Left ventricle myocardium inferior (tissue), 1 donor: ENCODE data around the gene RYR2. TPM values are rescaled to one million over a fixed set of nuclear protein-coding genes. Genes with fewer than 3 reads are reported as not detected.

Experiments
- DNase-seq: peaks from one replicate; pipeline ENCODE4 v3.0.0-alpha.2; 2020
- H3K27ac ChIP-seq: fragments of 200-600 bp; replicated peaks from 2 replicates; pipeline ENCODE4 v1.8.0; 2021
- H3K27me3 ChIP-seq: fragments of 200-600 bp; 2 replicates; pipeline ENCODE4 v1.8.0; 2021; ENCODE audit warnings: low read depth
- H3K36me3 ChIP-seq: fragments of 200-600 bp; 2 replicates; pipeline ENCODE4 v1.8.0; 2021
- H3K4me1 ChIP-seq: fragments of 200-600 bp; 2 replicates; pipeline ENCODE4 v1.8.0; 2021
- H3K4me3 ChIP-seq: fragments of 200-600 bp; 2 replicates; pipeline ENCODE4 v1.8.0; 2021; ENCODE audit warnings: mild to moderate bottlenecking, moderate library complexity
- H3K9me3 ChIP-seq: fragments of 200-600 bp; replicated peaks from 2 replicates; pipeline ENCODE4 v1.8.0; 2021
- intact Hi-C: fragments of 100-400 bp; cut with micrococcal nuclease; formaldehyde crosslinking; loops from one replicate; pipeline ENCODE4 v1.11.0; 2022
- total RNA-seq: library from RNA; stranded (reverse); fragmentation: NEBNext Ultra II Directional; extraction: Animal tissue kit (Norgen Biotek cat#: 25700); gene quantifications from one replicate; pipeline ENCODE4 v1.2.1, GENCODE V29; 2021
- TF ChIP-seq, protein P1 (sequence below): fragments of 200-600 bp; IDR thresholded peaks from 2 replicates; pipeline ENCODE4 v1.8.0; 2021; ENCODE audit warnings: antibody characterized with exemption, mild to moderate bottlenecking, borderline replicate concordance
- donor health status: DM: no; HTN: yes; CAD: no; lungs with severe emphysema.

The RYR2 gene
- total RNA-seq, 1 donor from 2014 or later = 783 TPM

DNA sequence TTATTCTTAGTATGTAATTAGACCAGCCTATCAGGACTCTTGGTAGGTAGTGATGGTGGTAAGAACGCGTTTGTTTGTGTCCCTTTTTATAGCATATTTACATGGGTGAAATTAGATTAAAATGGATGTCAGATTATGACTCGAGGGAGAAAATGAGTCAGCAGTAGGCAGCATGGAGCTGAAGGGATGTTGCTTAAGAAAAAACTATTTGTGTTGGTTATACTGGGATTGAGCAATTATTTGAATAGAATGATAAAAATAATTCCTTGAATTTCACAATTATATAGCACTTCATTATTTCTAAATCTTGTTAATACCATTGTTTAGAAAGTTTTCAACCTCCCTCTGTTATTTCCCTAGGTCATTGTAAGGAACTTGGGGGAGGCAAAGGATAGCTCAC lies 348.8 kb downstream of the RYR2 start:
- no peaks in the 10 kb centered on the region for H3K27me3 ChIP-seq
- H3K9me3 ChIP-seq = no peaks in the 10 kb centered on the region
- no peak overlapping the region for H3K27ac ChIP-seq
- H3K4me3 ChIP-seq = no peak overlapping the region
- DNase-seq = no peak
- H3K36me3 ChIP-seq = peaks cover 34% of the 10 kb centered on the region
- TF ChIP-seq, protein P1, sequence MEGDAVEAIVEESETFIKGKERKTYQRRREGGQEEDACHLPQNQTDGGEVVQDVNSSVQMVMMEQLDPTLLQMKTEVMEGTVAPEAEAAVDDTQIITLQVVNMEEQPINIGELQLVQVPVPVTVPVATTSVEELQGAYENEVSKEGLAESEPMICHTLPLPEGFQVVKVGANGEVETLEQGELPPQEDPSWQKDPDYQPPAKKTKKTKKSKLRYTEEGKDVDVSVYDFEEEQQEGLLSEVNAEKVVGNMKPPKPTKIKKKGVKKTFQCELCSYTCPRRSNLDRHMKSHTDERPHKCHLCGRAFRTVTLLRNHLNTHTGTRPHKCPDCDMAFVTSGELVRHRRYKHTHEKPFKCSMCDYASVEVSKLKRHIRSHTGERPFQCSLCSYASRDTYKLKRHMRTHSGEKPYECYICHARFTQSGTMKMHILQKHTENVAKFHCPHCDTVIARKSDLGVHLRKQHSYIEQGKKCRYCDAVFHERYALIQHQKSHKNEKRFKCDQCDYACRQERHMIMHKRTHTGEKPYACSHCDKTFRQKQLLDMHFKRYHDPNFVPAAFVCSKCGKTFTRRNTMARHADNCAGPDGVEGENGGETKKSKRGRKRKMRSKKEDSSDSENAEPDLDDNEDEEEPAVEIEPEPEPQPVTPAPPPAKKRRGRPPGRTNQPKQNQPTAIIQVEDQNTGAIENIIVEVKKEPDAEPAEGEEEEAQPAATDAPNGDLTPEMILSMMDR = no peak
- H3K4me1 ChIP-seq = peaks cover 7% of the 10 kb centered on the region
- intact Hi-C loops = no loop called here

DNA sequence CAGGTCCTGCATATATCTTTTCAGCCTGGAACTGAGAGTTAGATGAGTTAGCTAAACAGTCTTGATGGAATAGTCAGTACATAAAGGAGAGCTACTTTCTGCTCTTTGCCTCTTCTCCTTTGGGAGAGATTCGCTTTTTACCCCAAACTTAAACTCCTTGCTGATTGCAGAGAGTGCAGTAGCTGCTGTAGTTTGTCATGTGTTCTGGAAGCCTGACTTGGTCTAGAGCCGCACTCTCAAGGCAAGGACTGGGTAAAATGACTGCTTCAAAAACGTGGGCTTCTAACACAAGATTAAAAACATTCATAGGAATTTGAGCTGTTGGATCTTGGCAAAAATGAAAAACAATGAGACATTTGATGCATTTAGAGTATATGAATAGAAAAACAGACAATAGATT lies 351.6 kb downstream of the RYR2 start:
- Histone ChIP-seq H3K27ac (no peak overlapping the region), H3K4me1 (no peaks in the 10 kb centered on the region), H3K4me3 (no peak overlapping the region), H3K27me3 (no peaks in the 10 kb centered on the region), H3K9me3 (no peaks in the 10 kb centered on the region), H3K36me3 (peaks cover 30% of the 10 kb centered on the region)
- intact Hi-C loops = no loop called here
- TF ChIP-seq, protein P1 = no peak
- no peak for DNase-seq

DNA sequence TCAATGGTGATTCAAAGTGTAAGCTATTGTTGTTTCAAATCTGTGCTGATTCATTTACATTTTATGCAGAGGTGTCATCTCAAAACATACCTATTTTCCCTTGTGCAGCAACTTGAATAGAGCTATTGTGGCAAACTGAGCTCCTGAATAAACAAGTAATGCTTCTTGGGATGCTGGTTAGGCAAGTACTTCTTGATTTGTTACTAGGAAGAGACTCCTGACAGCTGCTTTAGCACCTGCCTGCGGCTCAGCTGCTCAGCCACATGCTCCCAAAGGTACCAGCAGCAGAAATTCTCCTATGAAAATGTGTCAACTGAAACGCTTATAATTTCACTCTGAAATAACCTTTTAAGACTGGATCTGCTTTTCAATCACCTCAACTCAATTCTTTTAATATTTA lies 352.3 kb downstream of the RYR2 start:
- DNase-seq = no peak
- no peaks in the 10 kb centered on the region for H3K9me3 ChIP-seq
- intact Hi-C loops = no loop called here
- no peak overlapping the region for H3K4me3 ChIP-seq
- H3K27me3 ChIP-seq = no peaks in the 10 kb centered on the region
- no peak overlapping the region for H3K27ac ChIP-seq
- no peaks in the 10 kb centered on the region for H3K4me1 ChIP-seq
- TF ChIP-seq, protein P1 = no peak
- peaks cover 30% of the 10 kb centered on the region for H3K36me3 ChIP-seq

DNA sequence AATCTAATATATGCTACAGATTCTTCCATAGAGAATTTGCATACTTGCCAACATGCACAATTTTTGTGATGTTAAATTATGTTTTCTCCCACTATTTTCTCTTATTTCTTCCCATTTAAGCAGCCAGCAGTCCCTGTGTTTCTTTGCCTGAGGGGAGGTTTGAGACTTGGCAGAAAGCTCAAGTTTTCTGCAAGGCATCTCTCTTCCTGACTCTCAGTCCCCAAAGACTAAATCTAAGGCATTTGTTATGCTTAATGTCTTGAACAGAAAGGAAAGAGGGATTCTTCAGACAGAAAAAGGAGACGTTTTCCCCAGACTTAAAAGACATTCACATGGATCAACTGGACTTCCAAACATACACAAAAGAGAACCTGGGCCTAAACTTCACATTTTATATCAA lies 354.4 kb downstream of the RYR2 start:
- H3K36me3 ChIP-seq = peaks cover 24% of the 10 kb centered on the region
- TF ChIP-seq, protein P1 = no peak
- H3K4me1 ChIP-seq = no peaks in the 10 kb centered on the region
- intact Hi-C loops = no loop called here
- H3K27ac ChIP-seq = no peak overlapping the region
- DNase-seq = no peak
- no peak overlapping the region for H3K4me3 ChIP-seq
- no peaks in the 10 kb centered on the region for H3K9me3 ChIP-seq
- no peaks in the 10 kb centered on the region for H3K27me3 ChIP-seq

DNA sequence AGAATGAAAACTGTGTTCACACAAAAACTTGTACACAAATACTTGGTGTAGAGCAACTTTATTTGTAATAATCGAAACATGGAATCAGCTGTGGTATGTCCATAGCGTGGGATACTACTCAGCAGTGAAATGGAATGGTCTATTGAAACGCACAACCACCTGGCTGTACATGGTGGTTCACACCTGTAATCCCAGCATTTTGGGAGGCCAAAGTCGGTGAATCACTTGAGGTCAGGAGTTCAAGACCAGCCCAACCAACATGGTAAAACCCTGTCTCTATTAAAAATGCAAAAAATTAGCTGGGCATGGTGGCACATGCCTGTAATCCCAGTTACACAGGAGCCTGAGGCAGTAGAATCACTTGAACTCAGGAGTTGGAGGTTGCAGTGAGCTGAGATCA lies 356.8 kb downstream of the RYR2 start:
- no peak for DNase-seq
- peaks cover 8% of the 10 kb centered on the region for H3K9me3 ChIP-seq
- H3K36me3 ChIP-seq = peaks cover 24% of the 10 kb centered on the region
- intact Hi-C loops = no loop called here
- H3K27me3 ChIP-seq = no peaks in the 10 kb centered on the region
- H3K4me1 ChIP-seq = no peaks in the 10 kb centered on the region
- H3K4me3 ChIP-seq = no peak overlapping the region
- H3K27ac ChIP-seq = no peak overlapping the region
- TF ChIP-seq, protein P1 = no peak

DNA sequence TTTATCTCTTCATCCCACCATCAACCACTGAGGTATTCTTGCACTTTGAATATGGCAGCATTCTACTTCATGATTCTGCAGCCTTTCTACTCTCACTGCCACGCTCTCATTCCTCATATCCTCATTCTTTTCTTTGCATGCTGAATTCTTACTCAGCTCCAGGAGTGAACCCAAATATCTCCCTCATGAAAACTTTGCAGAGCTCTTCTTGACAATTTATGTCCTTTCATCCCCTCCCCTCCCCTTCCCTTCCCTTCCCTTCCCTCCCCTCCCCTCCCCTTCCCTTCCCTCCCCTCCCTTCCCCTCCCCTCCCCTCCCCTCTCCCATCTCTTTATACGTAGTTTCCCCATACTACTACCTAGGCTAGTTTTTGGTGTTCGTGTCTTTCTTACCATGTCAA lies 363.9 kb downstream of the RYR2 start:
- Histone ChIP-seq H3K27me3 (no peaks in the 10 kb centered on the region), H3K36me3 (no peaks in the 10 kb centered on the region), H3K27ac (no peak overlapping the region), H3K4me3 (no peak overlapping the region), H3K4me1 (peaks cover 29% of the 10 kb centered on the region), H3K9me3 (peaks cover 8% of the 10 kb centered on the region)
- intact Hi-C loops = no loop called here
- DNase-seq = no peak
- TF ChIP-seq, protein P1 = no peak
